Ammon's horn (tissue), 1 donor: ENCODE measurements around the gene CCDC88B.
"Not testable (repeated sequence)": the region's sequence is repeated elsewhere in the genome, so short reads cannot be mapped to it uniquely, and the experiment has no call there.

Experiments used
- DNase-seq: peaks from one replicate; pipeline ENCODE4 v3.0.0-alpha.2; 2016; ENCODE audit warnings: low spot score

CCDC88B gene

GRCh38 chr11:64321026-64321425, 19.0 kb upstream of the CCDC88B start:
- DNase-seq: no peak

GRCh38 chr11:64321533-64321932, 18.5 kb upstream of the CCDC88B start:
- DNase-seq: no peak

- DNase-seq: no peak
Measured at GRCh38 chr11:64322925-64323260, 17.1 kb upstream of the CCDC88B start.

- DNase-seq: no peak
Measured at GRCh38 chr11:64323373-64323772, 16.6 kb upstream of the CCDC88B start.

- DNase-seq: not testable (repeated sequence)
Measured at GRCh38 chr11:64323984-64324383, 16.0 kb upstream of the CCDC88B start.

- no peak for DNase-seq
Measured at GRCh38 chr11:64324692-64325469, 15.1 kb upstream of the CCDC88B start.

GRCh38 chr11:64327375-64327774, 12.6 kb upstream of the CCDC88B start:
- DNase-seq: no peak

GRCh38 chr11:64327993-64328392, 12.0 kb upstream of the CCDC88B start:
- no peak for DNase-seq

- DNase-seq: no peak
Measured at GRCh38 chr11:64330888-64331287, 9.1 kb upstream of the CCDC88B start.

- DNase-seq: no peak
Measured at GRCh38 chr11:64331569-64332371, 8.2 kb upstream of the CCDC88B start.

GRCh38 chr11:64333556-64333955, 6.4 kb upstream of the CCDC88B start:
- no peak for DNase-seq

GRCh38 chr11:64334764-64335735, 5.0 kb upstream of the CCDC88B start:
- no peak for DNase-seq

GRCh38 chr11:64337538-64338249, 2.3 kb upstream of the CCDC88B start:
- no peak for DNase-seq

GRCh38 chr11:64338716-64339115, 1.3 kb upstream of the CCDC88B start:
- no peak for DNase-seq

GRCh38 chr11:64339286-64339685, 718 bp upstream of the CCDC88B start:
- DNase-seq: no peak

- DNase-seq: no peak
Measured at GRCh38 chr11:64340671-64341335, 799 bp downstream of the CCDC88B start.

- no peak for DNase-seq
Measured at GRCh38 chr11:64341429-64341828, 1.4 kb downstream of the CCDC88B start.

GRCh38 chr11:64341851-64342791, 2.1 kb downstream of the CCDC88B start:
- DNase-seq: peak; percentile 85

- no peak for DNase-seq
Measured at GRCh38 chr11:64342869-64343745, 3.1 kb downstream of the CCDC88B start.
